Measurements from ENCODE around the gene HAGH. TPM values are rescaled to one million over a fixed set of nuclear protein-coding genes. Genes with fewer than 3 reads are reported as not detected.
A peak's percentile ranks its signal among the peaks of the same experiment; 100 is the strongest.

The HAGH gene
- total RNA-seq, 2 donors from 2014 or later, result 45.7 to 46.5 TPM

GRCh38 chr16:1787056-1787321 lies 39.6 kb downstream of the HAGH start:
- H3K4me3 ChIP-seq, result no peak overlapping the region
- H3K27ac ChIP-seq, result no peak overlapping the region
- H3K4me1 ChIP-seq, result peaks cover 25% of the 10 kb centered on the region
- H3K27me3 ChIP-seq, result no peaks in the 10 kb centered on the region
- H3K36me3 ChIP-seq (replicated peaks in 1 of 2; ENCODE audit: insufficient read depth in 1 of 2, low read depth in 2 of 2), result peaks cover 0 to 6% of the 10 kb centered on the region in 2 donors
- WGBS, 2 donors, result 82% methylated on average over 6 of the region's 6 CpGs; no CpG with 5 or more reads in 1 of the 2 donors
- DNase-seq (peak in 1 of 4 donors; percentile 8), ATAC-seq (no peak)
- TF ChIP-seq POLR2A (IDR thresholded peaks at IDR 0.05), result no peak
- TF ChIP-seq CTCF (IDR thresholded peaks at IDR 0.05), result no peak
- intact Hi-C loops (cut with DNase I), result no loop called here
- H3K9me3 ChIP-seq, result no peaks in the 10 kb centered on the region

GRCh38 chr16:1786242-1787055 lies 40.2 kb downstream of the HAGH start:
- Histone ChIP-seq H3K4me1 (peaks cover 29% of the 10 kb centered on the region), H3K4me3 (no peak overlapping the region), H3K27ac (no peak overlapping the region), H3K9me3 (no peaks in the 10 kb centered on the region), H3K27me3 (no peaks in the 10 kb centered on the region), H3K36me3 (replicated peaks in 1 of 2; ENCODE audit: insufficient read depth in 1 of 2, low read depth in 2 of 2) (peaks cover 0 to 6% of the 10 kb centered on the region in 2 donors)
- intact Hi-C loops (cut with DNase I), result no loop called here
- DNase-seq, result peak in 3 of 4 donors; percentile 5 to 18 (median 12)
- 73 to 86% methylated on average over 3 to 50 of the region's 51 CpGs for WGBS, 2 donors
- TF ChIP-seq POLR2A (IDR thresholded peaks at IDR 0.05) (no peak), CTCF (IDR thresholded peaks at IDR 0.05) (no peak)
- no peak for ATAC-seq

GRCh38 chr16:1785846-1786170 lies 40.8 kb downstream of the HAGH start:
- peaks cover 36% of the 10 kb centered on the region for H3K4me1 ChIP-seq
- WGBS, 2 donors, result 88 to 94% methylated on average over 10 to 14 of the region's 14 CpGs
- DNase-seq, result peak in 1 of 4 donors; percentile 8

GRCh38 chr16:1784977-1785845 lies 41.4 kb downstream of the HAGH start:
- WGBS, 2 donors, result 75 to 85% methylated on average over 19 to 26 of the region's 26 CpGs
- TF ChIP-seq POLR2A (IDR thresholded peaks at IDR 0.05) (no peak), CTCF (IDR thresholded peaks at IDR 0.05) (no peak)
- DNase-seq, result peak in 2 of 4 donors; percentile 6 to 9

More at GRCh38 chr16:1785846-1786170, 40.8 kb downstream of the HAGH start:
- no peaks in the 10 kb centered on the region for H3K27me3 ChIP-seq
- H3K36me3 ChIP-seq (replicated peaks in 1 of 2; ENCODE audit: insufficient read depth in 1 of 2, low read depth in 2 of 2), result peaks cover 0 to 6% of the 10 kb centered on the region in 2 donors
- ATAC-seq, result no peak
- no peak overlapping the region for H3K4me3 ChIP-seq
- TF ChIP-seq CTCF (IDR thresholded peaks at IDR 0.05) (no peak), POLR2A (IDR thresholded peaks at IDR 0.05) (no peak)
- H3K9me3 ChIP-seq, result no peaks in the 10 kb centered on the region
- intact Hi-C loops (cut with DNase I), result no loop called here
- no peak overlapping the region for H3K27ac ChIP-seq

More at GRCh38 chr16:1784977-1785845, 41.4 kb downstream of the HAGH start:
- intact Hi-C loops (cut with DNase I), result no loop called here
- Histone ChIP-seq H3K36me3 (replicated peaks in 1 of 2; ENCODE audit: insufficient read depth in 1 of 2, low read depth in 2 of 2) (peaks cover 0 to 6% of the 10 kb centered on the region in 2 donors), H3K27ac (no peak overlapping the region), H3K4me1 (peaks cover 42% of the 10 kb centered on the region), H3K9me3 (no peaks in the 10 kb centered on the region), H3K4me3 (no peak overlapping the region), H3K27me3 (no peaks in the 10 kb centered on the region)
- no peak for ATAC-seq
